ENCODE results near the gene RPL34. TPM values are rescaled to one million over a fixed set of nuclear protein-coding genes. Genes with fewer than 3 reads are reported as not detected.
A peak's percentile ranks its signal among the peaks of the same experiment; 100 is the strongest.

Gene RPL34
- total and polyA plus RNA-seq, 2 of the 8 experiments (the other 6 are each of a cell fraction or from before 2014, with no cell fraction given): 1,430 to 2,987 TPM

GRCh38 chr4:108635070-108635655 is 14.8 kb downstream of the RPL34 start:
- Histone ChIP-seq H2BK5ac (ENCODE audit: low read depth, low read length) (no peak overlapping the region), H3K79me2 (ENCODE audit: control insufficient read depth in 1 of 2, insufficient read depth in 2 of 2, low read length in 2 of 2) (no peaks in the 10 kb centered on the region), H2BK20ac (ENCODE audit: low read length) (no peak overlapping the region), H3K27ac (ENCODE audit: low read depth, low read length) (no peak overlapping the region), H3K23me2 (ENCODE audit: low read depth, low read length) (no peaks in the 10 kb centered on the region), H3K27me3 (replicated peaks in 1 of 4; ENCODE audit: control insufficient read depth in 3 of 4, extremely low read depth in 1 of 4, insufficient read depth in 3 of 4, low read length in 3 of 4) (no peaks in the 10 kb centered on the region), H3K4me3 (ENCODE audit: extremely low read depth in 1 of 4, insufficient read depth in 2 of 4, low read depth in 3 of 4, low read length in 4 of 4) (no peak overlapping the region), H3K23ac (ENCODE audit: insufficient read length) (no peak overlapping the region), H3K4me1 (replicated peaks in 1 of 4; ENCODE audit: control insufficient read depth in 3 of 4, insufficient read depth in 4 of 4, low read length in 3 of 4) (no peaks in the 10 kb centered on the region), H2AFZ (ENCODE audit: low read length) (no peak overlapping the region), H3K36me3 (ENCODE audit: control insufficient read depth in 2 of 4, insufficient read depth in 4 of 4, low read length in 3 of 4) (peaks cover 6 to 59% (median 39%) of the 10 kb centered on the region in 4 experiments), H4K20me1 (replicated peaks in 1 of 2; ENCODE audit: control insufficient read depth in 1 of 2, insufficient read depth in 2 of 2, low read length in 2 of 2) (peaks cover 2% of the 10 kb centered on the region in 2 experiments), H3K18ac (ENCODE audit: extremely low read depth, low read length) (no peak overlapping the region), H4K91ac (replicated peaks; ENCODE audit: insufficient read length, low read length) (no peak overlapping the region), H4K5ac (ENCODE audit: insufficient read length, low read depth, low read length) (no peak overlapping the region), H2BK120ac (replicated peaks; ENCODE audit: low read depth, low read length) (no peak overlapping the region), H2BK12ac (ENCODE audit: low read depth, low read length) (no peak overlapping the region), H2AK5ac (ENCODE audit: low read depth, low read length) (no peak overlapping the region), H3K9ac (replicated peaks in 1 of 4; ENCODE audit: extremely low read depth in 1 of 4, low read depth in 3 of 4, low read length in 3 of 4) (no peak overlapping the region), H4K8ac (ENCODE audit: extremely low read depth, insufficient read depth, low read length) (no peak overlapping the region), H3K79me1 (ENCODE audit: low read depth, low read length) (no peaks in the 10 kb centered on the region), H3K56ac (replicated peaks; ENCODE audit: insufficient read length, low read depth, low read length) (no peak overlapping the region), H3K4me2 (ENCODE audit: insufficient read depth in 1 of 2, low read depth in 2 of 2, low read length in 2 of 2) (no peak overlapping the region), H3K14ac (ENCODE audit: insufficient read length) (no peak overlapping the region), H3K4ac (replicated peaks; ENCODE audit: insufficient read length, low read depth, low read length) (no peak overlapping the region), H2BK15ac (ENCODE audit: low read length) (no peak overlapping the region), H3K9me3 (ENCODE audit: insufficient read depth in 2 of 2, low read depth in 1 of 2, low read length in 1 of 2) (no peaks in the 10 kb centered on the region)
- POLR2A ChIA-PET (ENCODE audit: partially characterized antibody): interaction anchor here (1.0 to 3.2 kb wide), 4 partner anchors 10 to 15 kb away, joined by 3 to 40 read pairs (median 8); partner anchors contain the start of genes OSTC and RPL34
- 91% methylated on average over 8 of the region's 8 CpGs; no CpG with 5 or more reads in 1 of the 2 experiments for WGBS, 2 experiments (ENCODE audit: extremely low coverage in 1 of 2, insufficient coverage in 1 of 2, insufficient read length in 1 of 2, insufficient replicate concordance in 2 of 2, low coverage in 1 of 2, low lambda C conversion rate in 2 of 2, missing lambda C conversion rate in 1 of 2)
- DNase-seq (ENCODE audit: low read depth in 1 of 2, low spot score in 2 of 2): no peak
- no peak for FAIRE-seq
- TF ChIP-seq SP4 (IDR thresholded peaks at IDR 0.05; ENCODE audit: low read length) (no peak), RFX5 (IDR thresholded peaks at IDR 0.05; ENCODE audit: borderline replicate concordance, low read depth, low read length) (no peak), TAF1 (IDR thresholded peaks at IDR 0.05; ENCODE audit: low read depth, low read length) (no peak), KDM1A (IDR thresholded peaks at IDR 0.05; ENCODE audit: borderline replicate concordance, low read length) (no peak), POLR2A (IDR thresholded peaks at IDR 0.05; ENCODE audit: control extremely low read depth in 1 of 2, low read depth in 2 of 2, low read length in 2 of 2) (peak in 1 of 2 experiments; percentile 32; a peak in 1 of 3 replicates)
- CTCF ChIA-PET (ENCODE audit: partially characterized antibody): interaction anchor here (0.6 to 1.4 kb wide), 5 partner anchors 10 to 504 kb away, joined by 3 to 7 read pairs (median 3); no protein-coding TSS in a partner anchor

All from H1 (cell line).